H4 (cell line): ENCODE results near the gene ZNF443. TPM values are rescaled to one million over a fixed set of nuclear protein-coding genes. Genes with fewer than 3 reads are reported as not detected.
"Not testable (repeated sequence)": the region's sequence is repeated elsewhere in the genome, so short reads cannot be mapped to it uniquely, and the experiment has no call there.

ENCODE experiments used
- DNase-seq: peaks from one replicate; pipeline ENCODE4 v3.0.0-alpha.2; 2015; ENCODE audit warnings: low spot score
- total RNA-seq: library from RNA; depleted of rRNA; stranded (reverse); fragments of >200 nt; shearing (Covaris generic); gene quantifications from 2 replicates; pipeline ENCODE4 v1.2.3, GENCODE V29; 2014; rRNA removed

ZNF443 gene
- total RNA-seq, 1 experiment from 2014 or later, result 3.1 TPM

- DNase-seq, result not testable (repeated sequence)
Observed at GRCh38 chr19:12417273-12417672, 23.5 kb downstream of the ZNF443 start.

GRCh38 chr19:12411893-12412292 lies 28.9 kb downstream of the ZNF443 start:
- no peak for DNase-seq

GRCh38 chr19:12400633-12401502 lies 40.0 kb downstream of the ZNF443 start, which contains the start of gene ZNF799:
Gene ZNF799, minus strand, starts transcription at chr19:12401271. Its CDS starts 201 bp downstream, at chr19:12401070.
- DNase-seq, result peak; percentile 93

- DNase-seq, result not testable (repeated sequence)
Observed at GRCh38 chr19:12399901-12400632, 40.8 kb downstream of the ZNF443 start.

GRCh38 chr19:12391148-12391547 lies 49.7 kb downstream of the ZNF443 start:
- DNase-seq, result not testable (repeated sequence)

GRCh38 chr19:12386365-12386764 lies 54.5 kb downstream of the ZNF443 start:
- not testable (repeated sequence) for DNase-seq

GRCh38 chr19:12380444-12380737 lies 60.4 kb downstream of the ZNF443 start:
- DNase-seq, result no peak

- no peak for DNase-seq
Observed at GRCh38 chr19:12379732-12380443, 60.9 kb downstream of the ZNF443 start.

Other genes starting within 250 kb of the ZNF443 start
- 3.3 and 6.5 TPM in 2 replicates for gene ZNF44, start 146.1 kb downstream of the ZNF443 start, total RNA-seq
- gene ZNF563, start 107.4 kb downstream of the ZNF443 start, total RNA-seq, result 0.29 and 3.4 TPM in 2 replicates
- 0.72 and 5.2 TPM in 2 replicates for gene ZNF442, start 75.3 kb downstream of the ZNF443 start, total RNA-seq
- 1.6 and 1.8 TPM in 2 replicates for gene ZNF799, start 39.8 kb downstream of the ZNF443 start, total RNA-seq
- 0.81 TPM in 1 of 2 replicates, not detected in the other for gene ZNF709, start 43.8 kb upstream of the ZNF443 start, total RNA-seq
- 4.1 and 5.3 TPM in 2 replicates for gene ZNF564, start 110.5 kb upstream of the ZNF443 start, total RNA-seq
- 2.6 and 5.7 TPM in 2 replicates for gene ZNF490, start 169.8 kb upstream of the ZNF443 start, total RNA-seq
- gene ZNF791, start 169.9 kb upstream of the ZNF443 start, total RNA-seq, result 8.1 and 8.5 TPM in 2 replicates
- gene MAN2B1, start 225.7 kb upstream of the ZNF443 start, total RNA-seq, result 34.2 and 53.4 TPM in 2 replicates
- gene WDR83, start 225.8 kb upstream of the ZNF443 start, total RNA-seq, result 12.8 and 13.7 TPM in 2 replicates
- 65.1 and 100 TPM in 2 replicates for gene DHPS, start 240.9 kb upstream of the ZNF443 start, total RNA-seq
- not detected in 2 replicates for gene GNG14, start 247.0 kb upstream of the ZNF443 start, total RNA-seq